HepG2 (cell line): ENCODE measurements around the gene PPP1R9A. TPM values are rescaled to one million over a fixed set of nuclear protein-coding genes. Genes with fewer than 3 reads are reported as not detected.
A peak's percentile ranks its signal among the peaks of the same experiment; 100 is the strongest.

Source experiments
- ATM ChIP-seq: fragments of 450-650 bp; IDR thresholded peaks from 2 replicates; pipeline ENCODE4 v1.7.1; 2017; ENCODE audit warnings: mild to moderate bottlenecking, borderline replicate concordance
- CCAR2 ChIP-seq: fragments of 200-400 bp; formaldehyde crosslinking; optimal IDR thresholded peaks from 2 replicates; pipeline ENCODE3; 2018; ENCODE audit warnings: low read depth, mild to moderate bottlenecking, low read length, moderate library complexity
- CEBPG ChIP-seq: IDR thresholded peaks from 2 replicates; pipeline ENCODE4 v1.6.1; 2016
- FIP1L1 ChIP-seq: fragments of 200-400 bp; formaldehyde crosslinking; IDR thresholded peaks from 2 replicates; pipeline ENCODE4 v1.6.1; 2018; ENCODE audit warnings: low read depth, mild to moderate bottlenecking, low read length, moderate library complexity, borderline replicate concordance; ENCODE audit not compliant: insufficient read depth
- FOXJ3 ChIP-seq: sonication (generic); formaldehyde crosslinking; IDR thresholded peaks from 2 replicates; pipeline ENCODE4 v1.4.0; 2020; ENCODE audit warnings: missing genetic modification reagents, mild to moderate bottlenecking, borderline replicate concordance
- FOXO1 ChIP-seq: sonication (generic); formaldehyde crosslinking; IDR thresholded peaks from 2 replicates; pipeline ENCODE4 v1.4.0; 2020; ENCODE audit warnings: missing genetic modification reagents
- HDAC1 ChIP-seq: sonication (generic); formaldehyde crosslinking; IDR thresholded peaks from 2 replicates; pipeline ENCODE4 v1.5.1; 2020; ENCODE audit warnings: mild to moderate bottlenecking, missing genetic modification reagents
- HNF4A ChIP-seq: sonication (generic); formaldehyde crosslinking; IDR thresholded peaks from 2 replicates; pipeline ENCODE4 v1.4.0; 2020; ENCODE audit warnings: missing genetic modification reagents
- IKZF5 ChIP-seq: IDR thresholded peaks from 2 replicates; pipeline ENCODE4 v1.6.1; 2018; ENCODE audit warnings: missing genetic modification reagents, mild to moderate bottlenecking, missing compliant biosample characterization
- KAT8 ChIP-seq: IDR thresholded peaks from 2 replicates; pipeline ENCODE4 v1.6.1; 2016; ENCODE audit warnings: missing genetic modification reagents, missing compliant biosample characterization
- MTA3 ChIP-seq: sonication (generic); formaldehyde crosslinking; IDR thresholded peaks from 2 replicates; pipeline ENCODE4 v1.4.0; 2020; ENCODE audit warnings: missing genetic modification reagents
- MYNN ChIP-seq: sonication (generic); formaldehyde crosslinking; IDR thresholded peaks from 2 replicates; pipeline ENCODE4 v1.4.0; 2020; ENCODE audit warnings: mild to moderate bottlenecking, low read depth, missing genetic modification reagents
- NCOA2 ChIP-seq: sonication (generic); formaldehyde crosslinking; IDR thresholded peaks from 2 replicates; pipeline ENCODE4 v1.8.0; 2022; ENCODE audit warnings: inconsistent platforms
- PPARG ChIP-seq: conservative IDR thresholded peaks from 2 replicates; pipeline ENCODE4 v1.6.1; 2016; ENCODE audit warnings: missing biosample characterization, missing genetic modification reagents
- RAD51 ChIP-seq: fragments of 450-650 bp; IDR thresholded peaks from 2 replicates; pipeline ENCODE4 v1.6.1; 2016; ENCODE audit warnings: borderline replicate concordance
- REPIN1 ChIP-seq: sonication (generic); formaldehyde crosslinking; IDR thresholded peaks from 2 replicates; pipeline ENCODE4 v1.8.0; 2022; ENCODE audit warnings: missing genetic modification reagents, low read depth, mild to moderate bottlenecking, borderline replicate concordance
- SALL1 ChIP-seq: sonication (generic); formaldehyde crosslinking; IDR thresholded peaks from 2 replicates; pipeline ENCODE4 v1.8.0; 2022; ENCODE audit warnings: mild to moderate bottlenecking, missing genetic modification reagents
- SP140L ChIP-seq: sonication (generic); formaldehyde crosslinking; IDR thresholded peaks from 2 replicates; pipeline ENCODE4 v1.4.0; 2020; ENCODE audit warnings: missing genetic modification reagents, borderline replicate concordance
- SRY ChIP-seq: sonication (generic); formaldehyde crosslinking; IDR thresholded peaks from 2 replicates; pipeline ENCODE4 v1.8.0; 2022; ENCODE audit warnings: mild to moderate bottlenecking, missing genetic modification reagents
- TCF12 ChIP-seq, 2 experiments: fragments of 450-650 bp in 1 of 2; sonication (generic) in 1 of 2; formaldehyde crosslinking in 1 of 2; IDR thresholded peaks; 2 replicates each; pipeline versions ENCODE4 v1.6.1 to v1.8.0; 2017 to 2022; ENCODE audit warnings: antibody characterized with exemption in 1 of 2, mild to moderate bottlenecking in 1 of 2, missing genetic modification reagents in 1 of 2, moderate library complexity in 1 of 2
- TOE1 ChIP-seq: sonication (generic); formaldehyde crosslinking; IDR thresholded peaks from 2 replicates; pipeline ENCODE4 v1.4.0; 2020; ENCODE audit warnings: mild to moderate bottlenecking, missing genetic modification reagents
- TOPORS ChIP-seq: sonication (generic); formaldehyde crosslinking; IDR thresholded peaks from 2 replicates; pipeline ENCODE4 v1.8.0; 2023; ENCODE audit warnings: mild to moderate bottlenecking, missing genetic modification reagents
- ZBTB20 ChIP-seq: sonication (generic); formaldehyde crosslinking; IDR thresholded peaks from 2 replicates; pipeline ENCODE4 v1.8.1; 2023; ENCODE audit warnings: missing genetic modification reagents, low read depth, mild to moderate bottlenecking, borderline replicate concordance
- ZNF12 ChIP-seq: sonication (generic); formaldehyde crosslinking; IDR thresholded peaks from 2 replicates; pipeline ENCODE4 v1.5.0; 2020; ENCODE audit warnings: missing genetic modification reagents
- ZNF275 ChIP-seq: sonication (generic); formaldehyde crosslinking; IDR thresholded peaks from 2 replicates; pipeline ENCODE4 v1.8.0; 2022; ENCODE audit warnings: missing genetic modification reagents, mild to moderate bottlenecking, inconsistent platforms, borderline replicate concordance
- ZNF503 ChIP-seq: sonication (generic); formaldehyde crosslinking; IDR thresholded peaks from 2 replicates; pipeline ENCODE4 v1.4.0; 2020; ENCODE audit warnings: missing genetic modification reagents
- ZNF510 ChIP-seq: sonication (generic); formaldehyde crosslinking; IDR thresholded peaks from 2 replicates; pipeline ENCODE4 v1.4.0; 2020; ENCODE audit warnings: low read depth, mild to moderate bottlenecking, missing genetic modification reagents
- ZNF563 ChIP-seq: sonication (generic); formaldehyde crosslinking; IDR thresholded peaks from 2 replicates; pipeline ENCODE4 v1.8.0; 2022; ENCODE audit warnings: mild to moderate bottlenecking, moderate library complexity, missing genetic modification reagents
- ZNF678 ChIP-seq: sonication (generic); formaldehyde crosslinking; IDR thresholded peaks from 2 replicates; pipeline ENCODE4 v1.4.0; 2020; ENCODE audit warnings: mild to moderate bottlenecking, missing genetic modification reagents
- ZNF776 ChIP-seq: sonication (generic); formaldehyde crosslinking; IDR thresholded peaks from 2 replicates; pipeline ENCODE4 v1.4.0; 2020; ENCODE audit warnings: mild to moderate bottlenecking, missing genetic modification reagents
- polyA plus RNA-seq, 8 experiments: library from polyadenylated mRNA; depleted of rRNA in 3 of 8; stranded (reverse) in 7 of 8; unstranded in 1 of 8; fragments of >200 nt; fragmentation: Illumina TruSeq in 4 of 8; extraction: Trizol in 4 of 8; gene quantifications; 2 replicates each; pipeline versions ENCODE4 v1.2.1 to v1.2.3, GENCODE V29; 2011 to 2016; ENCODE audit warnings: low read depth in 4 of 8, missing spikeins in 1 of 8, mixed read lengths in 1 of 8; ENCODE audit not compliant: insufficient read depth in 1 of 8
- total RNA-seq, 5 experiments: library from RNA; depleted of rRNA; stranded (reverse); fragments of >200 nt; fragmentation: Illumina TruSeq; extraction: Trizol; gene quantifications; 2 replicates each; pipeline ENCODE4 v1.2.3, GENCODE V29; 2016; ENCODE audit warnings: low read depth in 1 of 5

Gene PPP1R9A
- total and polyA plus RNA-seq, 2 of the 13 experiments (the other 11 are each of a cell fraction or from before 2014, with no cell fraction given): 11.4 to 31.9 TPM

- TF ChIP-seq RAD51: no peak
- no peak for TF ChIP-seq ZNF678 (CRISPR knock-in tag)
- no peak for TF ChIP-seq ATM
- TF ChIP-seq REPIN1: no peak
- TF ChIP-seq ZNF776 (CRISPR knock-in tag): no peak
- no peak for TF ChIP-seq ZNF563 (CRISPR knock-in tag)
- TF ChIP-seq TCF12 (IDR thresholded peaks at IDR 0.05): no peak
- TF ChIP-seq TCF12 (CRISPR knock-in tag; IDR thresholded peaks at IDR 0.05): no peak
- TF ChIP-seq MYNN (CRISPR knock-in tag): no peak
- TF ChIP-seq TOE1: peak; percentile 12; the same call in 1 of the 2 replicates
- peak; percentile 73 for TF ChIP-seq ZBTB20
- TF ChIP-seq TOPORS: 0 out of 2 replicates have a peak, but pooled peaks have one; percentile 30
- peak; percentile 39; the same call in 1 of the 2 replicates for TF ChIP-seq KAT8 (CRISPR knock-in tag)
- peak; percentile 68; the same call in 1 of the 2 replicates for TF ChIP-seq SALL1 (CRISPR knock-in tag)
- peak; percentile 73 for TF ChIP-seq FOXO1
- peak; percentile 78 for TF ChIP-seq PPARG
- peak; percentile 28; the same call in 1 of the 2 replicates for TF ChIP-seq CEBPG (CRISPR knock-in tag)
- peak; percentile 80; the same call in 1 of the 2 replicates for TF ChIP-seq FOXJ3
- no peak for TF ChIP-seq FIP1L1
- TF ChIP-seq SRY (CRISPR knock-in tag): no peak
- TF ChIP-seq CCAR2: no peak
- peak; percentile 71; the same call in 1 of the 2 replicates for TF ChIP-seq ZNF503 (CRISPR knock-in tag)
- no peak for TF ChIP-seq ZNF510 (CRISPR knock-in tag)
- TF ChIP-seq HDAC1: peak; percentile 59
- TF ChIP-seq NCOA2 (CRISPR knock-in tag): peak; percentile 92
- 0 out of 2 replicates have a peak, but pooled peaks have one; percentile 30 for TF ChIP-seq ZNF12 (CRISPR knock-in tag)
- TF ChIP-seq MTA3 (CRISPR knock-in tag): no peak
- peak; percentile 87 for TF ChIP-seq HNF4A (CRISPR knock-in tag)
- TF ChIP-seq ZNF275 (CRISPR knock-in tag): no peak
- TF ChIP-seq IKZF5 (CRISPR knock-in tag): peak; percentile 54; the same call in 1 of the 2 replicates
- peak; percentile 54; the same call in 1 of the 2 replicates for TF ChIP-seq SP140L (CRISPR knock-in tag)
Measured at GRCh38 chr7:95028683-95029082, 121.3 kb downstream of the PPP1R9A start (continued).
